Gastroesophageal sphincter (tissue), 4 donors: ENCODE measurements around the gene GSTO1. TPM values are rescaled to one million over a fixed set of nuclear protein-coding genes. Genes with fewer than 3 reads are reported as not detected.
A peak's percentile ranks its signal among the peaks of the same experiment; 100 is the strongest.

Experiments used
- ATAC-seq: fragments of 150-250 bp; one replicate; pipeline ENCODE4 v1.9.1; 2016; ENCODE audit warnings: mild to moderate bottlenecking, moderate library complexity
- H3K27ac ChIP-seq, 4 donors: fragments of 200-600 bp; sonication (generic) in 3 of 4; 1 replicate in 3 of 4; 2 replicates in 1 of 4; pipeline ENCODE4 v1.5.1; 2016 to 2019
- H3K27me3 ChIP-seq: fragments of 200-600 bp; sonication (generic); one replicate; pipeline ENCODE4 v1.5.1; 2019
- H3K36me3 ChIP-seq, 2 donors: fragments of 200-600 bp; sonication (generic); one replicate each; pipeline ENCODE4 v1.5.1; 2019; ENCODE audit warnings: control low read depth in 1 of 2
- H3K4me1 ChIP-seq, 3 donors: fragments of 200-600 bp; sonication (generic); 1 replicate in 2 of 3; 2 replicates in 1 of 3; pipeline ENCODE4 v1.5.1; 2016 to 2019; ENCODE audit warnings: control low read depth in 2 of 3
- H3K4me3 ChIP-seq, 2 donors: fragments of 200-600 bp; sonication (generic); one replicate each; pipeline ENCODE4 v1.5.1; 2019; ENCODE audit warnings: mild to moderate bottlenecking in 1 of 2, moderate library complexity in 1 of 2
- H3K9me3 ChIP-seq, 3 donors: fragments of 200-600 bp; sonication (generic); one replicate each; pipeline ENCODE4 v1.5.1; 2017 to 2019; ENCODE audit warnings: control low read depth in 2 of 3
- EP300 ChIP-seq: sonication (generic); formaldehyde crosslinking; IDR thresholded peaks from one replicate; pipeline ENCODE4 v1.6.1; 2017; ENCODE audit warnings: antibody characterized with exemption, mild to moderate bottlenecking
- POLR2A ChIP-seq, 2 donors: fragments of 450-650 bp; IDR thresholded peaks; one replicate each; pipeline ENCODE4 v1.6.1; 2017; ENCODE audit warnings: antibody characterized with exemption in 2 of 2, mild to moderate bottlenecking in 2 of 2, moderate library complexity in 1 of 2
- POLR2AphosphoS5 ChIP-seq: sonication (generic); formaldehyde crosslinking; IDR thresholded peaks from one replicate; pipeline ENCODE4 v1.6.1; 2017; ENCODE audit warnings: antibody characterized with exemption
- WGBS, 2 donors: methylation state at CpG; one replicate each; pipeline ENCODE4 v1.1.5; 2018; ENCODE audit warnings: low coverage in 1 of 2; 5-methylcytosine and 5-hydroxymethylcytosine counted together
- total RNA-seq, 4 donors: library from RNA; depleted of rRNA; stranded (reverse); fragments of >200 nt; gene quantifications; one replicate each; pipeline ENCODE4 v1.1.0, GENCODE V29; 2016
- TF ChIP-seq, protein P1 (sequence below), 4 experiments: fragments of 200-600 bp in 2 of 4; fragments of 450-650 bp in 2 of 4; sonication (generic) in 1 of 4; IDR thresholded peaks; one replicate each; pipeline ENCODE4 v1.5.1; 2017 to 2019; ENCODE audit warnings: antibody characterized with exemption in 4 of 4, mild to moderate bottlenecking in 2 of 4, moderate library complexity in 2 of 4

Gene GSTO1
- total RNA-seq, result 100 to 1,000 TPM; 124 to 153 (median 149) TPM

- TF ChIP-seq POLR2AphosphoS5 (peak; percentile 92), POLR2A (IDR thresholded peaks at IDR 0.05) (peak; percentile 79 to 80), EP300 (no peak)
- TF ChIP-seq, protein P1, sequence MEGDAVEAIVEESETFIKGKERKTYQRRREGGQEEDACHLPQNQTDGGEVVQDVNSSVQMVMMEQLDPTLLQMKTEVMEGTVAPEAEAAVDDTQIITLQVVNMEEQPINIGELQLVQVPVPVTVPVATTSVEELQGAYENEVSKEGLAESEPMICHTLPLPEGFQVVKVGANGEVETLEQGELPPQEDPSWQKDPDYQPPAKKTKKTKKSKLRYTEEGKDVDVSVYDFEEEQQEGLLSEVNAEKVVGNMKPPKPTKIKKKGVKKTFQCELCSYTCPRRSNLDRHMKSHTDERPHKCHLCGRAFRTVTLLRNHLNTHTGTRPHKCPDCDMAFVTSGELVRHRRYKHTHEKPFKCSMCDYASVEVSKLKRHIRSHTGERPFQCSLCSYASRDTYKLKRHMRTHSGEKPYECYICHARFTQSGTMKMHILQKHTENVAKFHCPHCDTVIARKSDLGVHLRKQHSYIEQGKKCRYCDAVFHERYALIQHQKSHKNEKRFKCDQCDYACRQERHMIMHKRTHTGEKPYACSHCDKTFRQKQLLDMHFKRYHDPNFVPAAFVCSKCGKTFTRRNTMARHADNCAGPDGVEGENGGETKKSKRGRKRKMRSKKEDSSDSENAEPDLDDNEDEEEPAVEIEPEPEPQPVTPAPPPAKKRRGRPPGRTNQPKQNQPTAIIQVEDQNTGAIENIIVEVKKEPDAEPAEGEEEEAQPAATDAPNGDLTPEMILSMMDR (IDR thresholded peaks at IDR 0.05), result peak in 1 of 4 experiments; percentile 40
- ATAC-seq, result peak; percentile 87
- Histone ChIP-seq H3K27ac (peak within 1 kb of the TSS; percentile 88 to 99 (median 97)), H3K4me1 (peaks cover 6 to 47% (median 20%) of the 10 kb centered on the region in 3 donors), H3K27me3 (no peaks in the 10 kb centered on the region), H3K4me3 (peak within 1 kb of the TSS; percentile 69 to 81), H3K9me3 (no peaks in the 10 kb centered on the region), H3K36me3 (peaks cover 0 to 19% of the 10 kb centered on the region in 2 donors)
- WGBS, 2 donors, result 0% methylated on average over 8 of the region's 69 CpGs; no CpG with 5 or more reads in 1 of the 2 donors
Observed at GRCh38 chr10:104254493-104255310, at the start of gene GSTO1. Gene GSTO1, plus strand, starts transcription at chr10:104254892. Its CDS starts 37 bp downstream, at chr10:104254929.

- Histone ChIP-seq H3K4me3 (no peak overlapping the region), H3K36me3 (no peaks in the 10 kb centered on the region), H3K27ac (no peak overlapping the region), H3K4me1 (no peaks in the 10 kb centered on the region), H3K27me3 (peaks cover 4% of the 10 kb centered on the region), H3K9me3 (no peaks in the 10 kb centered on the region)
- TF ChIP-seq EP300 (no peak), POLR2AphosphoS5 (no peak)
- 46 to 49% methylated on average over 3 of the region's 3 CpGs for WGBS, 2 donors
- no peak for ATAC-seq
Observed at GRCh38 chr10:104208730-104209129, 46.0 kb upstream of the GSTO1 start.

GRCh38 chr10:104209575-104210198 is 45.0 kb upstream of the GSTO1 start:
- Histone ChIP-seq H3K4me1 (no peaks in the 10 kb centered on the region), H3K4me3 (no peak overlapping the region), H3K27ac (no peak overlapping the region), H3K27me3 (peaks cover 1% of the 10 kb centered on the region), H3K36me3 (no peaks in the 10 kb centered on the region), H3K9me3 (no peaks in the 10 kb centered on the region)
- TF ChIP-seq EP300, result no peak
- TF ChIP-seq, protein P1 (IDR thresholded peaks at IDR 0.05), result peak; percentile 8 to 57 (median 45)
- WGBS, 2 donors, result 22 to 30% methylated on average over 2 of the region's 2 CpGs
- ATAC-seq, result no peak

DNA sequence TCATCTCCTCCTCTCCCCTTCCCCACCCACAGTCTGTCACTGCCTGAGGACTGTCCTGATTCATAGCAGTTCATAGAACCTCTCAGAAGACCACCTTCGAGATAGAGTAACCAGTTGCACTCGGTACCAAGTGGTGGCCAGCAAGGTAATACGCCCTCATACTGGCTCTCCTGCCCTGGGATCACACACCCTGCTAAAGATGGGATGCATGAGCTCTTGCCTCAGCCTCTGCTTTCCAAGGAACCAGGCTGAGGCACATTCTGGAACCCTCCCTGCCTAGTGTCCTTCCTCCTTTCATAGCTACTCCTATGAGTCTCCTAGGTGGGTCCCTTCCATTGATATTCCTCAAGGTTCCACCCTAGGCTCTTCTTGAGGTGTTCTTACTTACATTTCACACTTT is 38.1 kb upstream of the GSTO1 start:
- H3K4me3 ChIP-seq, result no peak overlapping the region
- H3K27ac ChIP-seq, result no peak overlapping the region
- 90 to 94% methylated on average over 2 to 3 of the region's 3 CpGs for WGBS, 2 donors
- no peak for ATAC-seq
- H3K27me3 ChIP-seq, result peaks cover 17% of the 10 kb centered on the region
- H3K4me1 ChIP-seq, result no peaks in the 10 kb centered on the region
- no peaks in the 10 kb centered on the region for H3K36me3 ChIP-seq
- no peaks in the 10 kb centered on the region for H3K9me3 ChIP-seq
- no peak for TF ChIP-seq POLR2AphosphoS5
- TF ChIP-seq, protein P1 (IDR thresholded peaks at IDR 0.05), result no peak

DNA sequence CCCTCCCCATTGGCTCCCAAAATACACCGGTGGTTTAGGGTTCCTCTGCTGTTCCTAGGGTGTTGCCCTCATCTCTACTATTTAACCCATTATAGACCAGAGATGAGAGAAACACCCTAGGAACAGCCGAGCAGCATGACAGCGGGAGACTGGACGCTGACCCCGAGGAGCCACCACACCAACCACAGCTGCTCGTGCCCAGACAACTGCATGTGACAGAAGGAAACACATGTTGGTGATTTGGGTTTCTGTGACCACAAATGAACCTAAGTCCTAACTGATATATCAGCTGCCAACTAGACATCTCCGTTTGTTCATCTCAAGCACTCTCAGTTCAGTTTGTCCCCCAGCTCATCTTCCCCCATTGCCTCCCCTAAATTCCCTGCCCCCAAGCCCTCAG is 35.9 kb upstream of the GSTO1 start:
- no peaks in the 10 kb centered on the region for H3K4me1 ChIP-seq
- H3K27ac ChIP-seq, result no peak overlapping the region
- TF ChIP-seq POLR2A (IDR thresholded peaks at IDR 0.05) (no peak), POLR2AphosphoS5 (no peak), EP300 (no peak)
- TF ChIP-seq, protein P1 (IDR thresholded peaks at IDR 0.05), result no peak
- H3K9me3 ChIP-seq, result no peaks in the 10 kb centered on the region
- ATAC-seq, result no peak
- H3K27me3 ChIP-seq, result peaks cover 17% of the 10 kb centered on the region
- no peak overlapping the region for H3K4me3 ChIP-seq
- no peaks in the 10 kb centered on the region for H3K36me3 ChIP-seq
- 52 to 87% methylated on average over 2 to 5 of the region's 7 CpGs for WGBS, 2 donors
